Measurements from ENCODE around the gene POU2F3. TPM values are rescaled to one million over a fixed set of nuclear protein-coding genes. Genes with fewer than 3 reads are reported as not detected.
A peak's percentile ranks its signal among the peaks of the same experiment; 100 is the strongest.

The POU2F3 gene
- total and polyA plus RNA-seq, 2 of the 13 experiments (the other 11 are each of a cell fraction or from before 2014, with no cell fraction given), result not detected

GRCh38 chr11:120198787-120199469 is 41.0 kb upstream of the POU2F3 start (continued):
- TF ChIP-seq ZNF280B (CRISPR knock-in tag; IDR thresholded peaks at IDR 0.05; ENCODE audit: borderline replicate concordance) (no peak), POGZ (CRISPR knock-in tag; IDR thresholded peaks at IDR 0.05) (no peak), LCORL (IDR thresholded peaks at IDR 0.05) (no peak), LCORL (CRISPR knock-in tag; IDR thresholded peaks at IDR 0.05) (peak; percentile 57), ZFP41 (CRISPR knock-in tag; IDR thresholded peaks at IDR 0.05; ENCODE audit: borderline replicate concordance) (no peak), NBN (conservative IDR thresholded peaks at IDR 0.05) (no peak), DDIT3 (CRISPR knock-in tag; IDR thresholded peaks at IDR 0.05) (no peak), FOXJ3 (CRISPR knock-in tag; IDR thresholded peaks at IDR 0.05; ENCODE audit: borderline replicate concordance) (no peak), THAP9 (CRISPR knock-in tag; IDR thresholded peaks at IDR 0.05; ENCODE audit: borderline replicate concordance) (no peak), TCF12 (IDR thresholded peaks at IDR 0.05) (no peak), TCF12 (CRISPR knock-in tag; IDR thresholded peaks at IDR 0.05) (no peak), ZEB1 (IDR thresholded peaks at IDR 0.05; ENCODE audit: insufficient replicate concordance, low read depth) (no peak), ZNF850 (CRISPR knock-in tag; conservative IDR thresholded peaks at IDR 0.05) (no peak), ZNF432 (CRISPR knock-in tag; IDR thresholded peaks at IDR 0.05; ENCODE audit: borderline replicate concordance) (no peak), ZNF501 (CRISPR knock-in tag; IDR thresholded peaks at IDR 0.05) (0 out of 2 replicates have a peak, but pooled peaks have one; percentile 7), CBX2 (IDR thresholded peaks at IDR 0.05; ENCODE audit: low read depth, low read length) (no peak), CBX2 (CRISPR knock-in tag; IDR thresholded peaks at IDR 0.05; ENCODE audit: low read depth) (no peak), MEF2D (CRISPR knock-in tag; IDR thresholded peaks at IDR 0.05) (no peak), KAT8 (CRISPR knock-in tag; IDR thresholded peaks at IDR 0.05) (no peak), RELA (CRISPR knock-in tag; IDR thresholded peaks at IDR 0.05) (no peak), GABPA (IDR thresholded peaks at IDR 0.05; ENCODE audit: low read depth, low read length) (no peak), GABPA (CRISPR knock-in tag; IDR thresholded peaks at IDR 0.05; ENCODE audit: low read depth) (no peak), HDAC1 (CRISPR knock-in tag; IDR thresholded peaks at IDR 0.05) (peak; percentile 58), ZNF326 (CRISPR knock-in tag; IDR thresholded peaks at IDR 0.05; ENCODE audit: borderline replicate concordance) (no peak), CREM (IDR thresholded peaks at IDR 0.05) (peak; percentile 74), CREM (CRISPR knock-in tag; IDR thresholded peaks at IDR 0.05) (no peak), TSC22D2 (CRISPR knock-in tag; IDR thresholded peaks at IDR 0.05; ENCODE audit: borderline replicate concordance) (0 out of 2 replicates have a peak, but pooled peaks have one; percentile 61)
